HG03066 (cell line): Measurements from ENCODE around the gene C12orf60.
"Not testable (repeated sequence)": the region's sequence is repeated elsewhere in the genome, so short reads cannot be mapped to it uniquely, and the experiment has no call there.

Experiments
- ATAC-seq: cut with Tn5 transposase; IDR thresholded peaks from one replicate; pipeline ENCODE4 v1.9.1; 2021; ENCODE audit warnings: low read depth; ENCODE audit not compliant: unreplicated experiment

C12orf60 gene

GRCh38 chr12:14803011-14803829 lies at the start of gene C12orf60, which contains the start of gene WBP11:
TSS of gene C12orf60 (plus strand) at chr12:14803670. CDS start at chr12:14822936, 19,266 bp downstream.
TSS of gene WBP11 (minus strand) at chr12:14803478. CDS start at chr12:14801383, 2,095 bp downstream.
- ATAC-seq: peak; percentile 99

- ATAC-seq: no peak
These were observed 46.9 kb upstream of the C12orf60 start for GRCh38 chr12:14756334-14757143.

- not testable (repeated sequence) for ATAC-seq
These were observed 43.7 kb upstream of the C12orf60 start for GRCh38 chr12:14759711-14760280.

- ATAC-seq: no peak
These were observed 38.1 kb upstream of the C12orf60 start for GRCh38 chr12:14765398-14765797.

GRCh38 chr12:14766020-14766419 lies 37.5 kb upstream of the C12orf60 start:
- not testable (repeated sequence) for ATAC-seq

- no peak for ATAC-seq
These were observed 36.7 kb upstream of the C12orf60 start for GRCh38 chr12:14766649-14767215.

GRCh38 chr12:14767617-14768016 lies 35.9 kb upstream of the C12orf60 start:
- no peak for ATAC-seq

GRCh38 chr12:14768823-14769405 lies 34.6 kb upstream of the C12orf60 start:
- no peak for ATAC-seq

- ATAC-seq: no peak
These were observed 34.0 kb upstream of the C12orf60 start for GRCh38 chr12:14769466-14769968.

GRCh38 chr12:14769969-14770495 lies 33.4 kb upstream of the C12orf60 start:
- ATAC-seq: peak; percentile 35

GRCh38 chr12:14770496-14771461 lies 32.7 kb upstream of the C12orf60 start:
- ATAC-seq: peak; percentile 15

- no peak for ATAC-seq
These were observed 31.8 kb upstream of the C12orf60 start for GRCh38 chr12:14771651-14772137.

- ATAC-seq: no peak
These were observed 30.5 kb upstream of the C12orf60 start for GRCh38 chr12:14772946-14773345.

GRCh38 chr12:14773685-14774073 lies 29.8 kb upstream of the C12orf60 start:
- ATAC-seq: peak; percentile 13

GRCh38 chr12:14774074-14774905 lies 29.2 kb upstream of the C12orf60 start:
- ATAC-seq: peak; percentile 51

GRCh38 chr12:14774906-14775635 lies 28.4 kb upstream of the C12orf60 start:
- ATAC-seq: no peak

- no peak for ATAC-seq
These were observed 27.9 kb upstream of the C12orf60 start for GRCh38 chr12:14775636-14775980.
